H9 (cell line): ENCODE data around the gene RIOK1. TPM values are rescaled to one million over a fixed set of nuclear protein-coding genes. Genes with fewer than 3 reads are reported as not detected.
A peak's percentile ranks its signal among the peaks of the same experiment; 100 is the strongest.

ENCODE experiments used
- DNase-seq: peaks from one replicate; pipeline ENCODE4 v3.0.0-alpha.2; 2017
- H2AFZ ChIP-seq: one replicate; pipeline ENCODE4 v1.6.1; 2013; ENCODE audit warnings: mild to moderate bottlenecking, low read length, control low read depth, moderate library complexity
- H2AK5ac ChIP-seq: 2 replicates; pipeline ENCODE4 v1.6.1; 2013; ENCODE audit warnings: low read length, control low read depth, mixed read lengths; ENCODE audit not compliant: insufficient read length
- H2BK120ac ChIP-seq: one replicate; pipeline ENCODE4 v1.6.1; 2013; ENCODE audit warnings: low read depth, mild to moderate bottlenecking, low read length, control low read depth, inconsistent platforms; ENCODE audit not compliant: poor library complexity, severe bottlenecking
- H2BK12ac ChIP-seq: 2 replicates; pipeline ENCODE4 v1.6.1; 2013; ENCODE audit warnings: low read length, control low read depth, mixed read lengths, low read depth; ENCODE audit not compliant: insufficient read length
- H2BK15ac ChIP-seq: 2 replicates; pipeline ENCODE4 v1.6.1; 2013; ENCODE audit warnings: low read depth, low read length, control low read depth
- H2BK20ac ChIP-seq: one replicate; pipeline ENCODE4 v1.6.1; 2013; ENCODE audit warnings: low read depth, mild to moderate bottlenecking, low read length, control low read depth, inconsistent platforms; ENCODE audit not compliant: poor library complexity, severe bottlenecking
- H2BK5ac ChIP-seq: 2 replicates; pipeline ENCODE4 v1.6.1; 2013; ENCODE audit warnings: low read length, control low read depth, mixed read lengths; ENCODE audit not compliant: insufficient read length
- H3K14ac ChIP-seq: 2 replicates; pipeline ENCODE4 v1.6.1; 2013; ENCODE audit warnings: low read length, control low read depth; ENCODE audit not compliant: insufficient read depth
- H3K18ac ChIP-seq: 2 replicates; pipeline ENCODE4 v1.6.1; 2013; ENCODE audit warnings: low read depth, mild to moderate bottlenecking, mixed read lengths, low read length, control low read depth; ENCODE audit not compliant: insufficient read length
- H3K23ac ChIP-seq: 2 replicates; pipeline ENCODE4 v1.6.1; 2013; ENCODE audit warnings: low read length, control low read depth, mixed read lengths, low read depth; ENCODE audit not compliant: insufficient read length
- H3K23me2 ChIP-seq: 2 replicates; pipeline ENCODE4 v1.6.1; 2013; ENCODE audit warnings: low read depth, mild to moderate bottlenecking, mixed read lengths, low read length, control low read depth; ENCODE audit not compliant: insufficient read length, poor library complexity, severe bottlenecking
- H3K27ac ChIP-seq: 2 replicates; pipeline ENCODE4 v1.5.1; 2013; ENCODE audit warnings: low read length, control low read depth, mixed read lengths, low read depth; ENCODE audit not compliant: insufficient read length
- H3K27me3 ChIP-seq: 2 replicates; pipeline ENCODE4 v1.6.1; 2013; ENCODE audit warnings: low read length, control low read depth, inconsistent platforms; ENCODE audit not compliant: insufficient read depth
- H3K4ac ChIP-seq: 2 replicates; pipeline ENCODE4 v1.6.1; 2013; ENCODE audit warnings: low read depth, mild to moderate bottlenecking, control low read depth, inconsistent platforms, low read length, moderate library complexity
- H3K4me1 ChIP-seq: 2 replicates; pipeline ENCODE4 v1.6.1; 2013; ENCODE audit warnings: low read length, control low read depth, inconsistent platforms; ENCODE audit not compliant: insufficient read depth
- H3K4me2 ChIP-seq: 2 replicates; pipeline ENCODE4 v1.6.1; 2013; ENCODE audit warnings: low read length, control low read depth, mixed read lengths; ENCODE audit not compliant: insufficient read length, insufficient read depth
- H3K56ac ChIP-seq: 2 replicates; pipeline ENCODE4 v1.6.1; 2013; ENCODE audit warnings: low read depth, mild to moderate bottlenecking, mixed read lengths, low read length, control low read depth; ENCODE audit not compliant: insufficient read length
- H3K79me1 ChIP-seq: 2 replicates; pipeline ENCODE4 v1.6.1; 2013; ENCODE audit warnings: low read depth, mild to moderate bottlenecking, moderate library complexity, low read length, control low read depth, inconsistent platforms; ENCODE audit not compliant: insufficient read depth, poor library complexity, severe bottlenecking
- H3K79me2 ChIP-seq: 2 replicates; pipeline ENCODE4 v1.6.1; 2013; ENCODE audit warnings: low read length, control low read depth, inconsistent platforms; ENCODE audit not compliant: insufficient read depth
- H3K9ac ChIP-seq: 2 replicates; pipeline ENCODE4 v1.6.1; 2013; ENCODE audit warnings: low read length, control low read depth, mixed read lengths; ENCODE audit not compliant: insufficient read length; ENCODE audit errors: extremely low read depth
- H3K9me3 ChIP-seq: one replicate; pipeline ENCODE4 v1.6.1; 2013; ENCODE audit warnings: low read depth, low read length, inconsistent platforms; ENCODE audit not compliant: control insufficient read depth
- H3T11ph ChIP-seq: one replicate; pipeline ENCODE4 v1.6.1; 2013; ENCODE audit warnings: mild to moderate bottlenecking, low read length, control low read depth, inconsistent platforms
- H4K20me1 ChIP-seq: one replicate; pipeline ENCODE4 v1.6.1; 2013; ENCODE audit not compliant: control insufficient read depth, insufficient read length, insufficient read depth
- H4K5ac ChIP-seq: 2 replicates; pipeline ENCODE4 v1.6.1; 2013; ENCODE audit warnings: low read depth, mild to moderate bottlenecking, mixed read lengths, low read length, control low read depth; ENCODE audit not compliant: insufficient read length
- H4K8ac ChIP-seq: replicated peaks from 2 replicates; pipeline ENCODE4 v1.6.1; 2013; ENCODE audit warnings: low read length, control low read depth, mixed read lengths, low read depth; ENCODE audit not compliant: insufficient read length
- H4K91ac ChIP-seq: 2 replicates; pipeline ENCODE4 v1.6.1; 2013; ENCODE audit warnings: low read depth, mild to moderate bottlenecking, moderate library complexity, mixed read lengths, low read length, control low read depth; ENCODE audit not compliant: insufficient read length
- H3K27ac Mint-ChIP-seq, 3 experiments: 2 replicates in 2 of 3; 3 replicates in 1 of 3; pipeline ENCODE4 v1.8.0; 2020 to 2021; ENCODE audit warnings: mixed read lengths in 3 of 3, mild to moderate bottlenecking in 1 of 3, moderate library complexity in 1 of 3
- H3K27me3 Mint-ChIP-seq: 2 replicates; pipeline ENCODE4 v1.8.0; 2021; ENCODE audit warnings: low read depth, mild to moderate bottlenecking, moderate library complexity, mixed read lengths
- H3K36me3 Mint-ChIP-seq, 3 experiments: 2 replicates in 2 of 3; 3 replicates in 1 of 3; pipeline ENCODE4 v1.8.0; 2020 to 2021; ENCODE audit warnings: low read depth in 3 of 3, mixed read lengths in 3 of 3; ENCODE audit not compliant: insufficient read depth in 1 of 3
- H3K4me1 Mint-ChIP-seq, 2 experiments: 2 replicates each; pipeline ENCODE4 v1.8.0; 2020; ENCODE audit warnings: mixed read lengths in 2 of 2
- H3K4me3 Mint-ChIP-seq, 2 experiments: 2 replicates in 1 of 2; 3 replicates in 1 of 2; pipeline ENCODE4 v1.8.0; 2020 to 2021; ENCODE audit warnings: mild to moderate bottlenecking in 2 of 2, mixed read lengths in 2 of 2, moderate library complexity in 1 of 2
- H3K9me3 Mint-ChIP-seq, 2 experiments: 2 replicates in 1 of 2; 3 replicates in 1 of 2; pipeline ENCODE4 v1.8.0; 2020; ENCODE audit warnings: mild to moderate bottlenecking in 2 of 2, mixed read lengths in 2 of 2, moderate library complexity in 1 of 2
- CTCF ChIP-seq: fragments of 200-600 bp; sonication (generic); conservative IDR thresholded peaks from 3 replicates; pipeline ENCODE4 v1.8.0; 2021; ENCODE audit warnings: antibody characterized with exemption, mild to moderate bottlenecking
- WGBS: extraction: QIAGEN DNeasy Blood & Tissue Kit; methylation state at CpG from one replicate; pipeline ENCODE4 v1.1.7; 2013; ENCODE audit warnings: missing lambda C conversion rate, low lambda C conversion rate, mixed read lengths; ENCODE audit not compliant: insufficient read length; ENCODE audit errors: extremely low coverage; 5-methylcytosine and 5-hydroxymethylcytosine counted together
- total RNA-seq: library from RNA; stranded (reverse); gene quantifications from 2 replicates; pipeline ENCODE4 v1.2.1, GENCODE V29; 2021

The RIOK1 gene
- total RNA-seq, 1 experiment from 2014 or later, result 40.0 TPM

- no peak overlapping the region for H2AFZ ChIP-seq
- no peaks in the 10 kb centered on the region for H3K9me3 ChIP-seq
- no peak overlapping the region for H4K91ac ChIP-seq
- no peak overlapping the region for H2AK5ac ChIP-seq
- H3K18ac ChIP-seq, result no peak overlapping the region
- H2BK20ac ChIP-seq, result no peak overlapping the region
- no peaks in the 10 kb centered on the region for H3K79me1 ChIP-seq
- H3K9ac ChIP-seq, result no peak overlapping the region
- no peaks in the 10 kb centered on the region for H3K79me2 ChIP-seq
- peak; percentile 59 for DNase-seq
- no peak overlapping the region for H4K5ac ChIP-seq
- no peak overlapping the region for H2BK5ac ChIP-seq
- Mint-ChIP-seq H3K36me3 (no peaks in the 10 kb centered on the region), H3K27me3 (no peaks in the 10 kb centered on the region; the same call in 1 of the 2 replicates), H3K9me3 (no peaks in the 10 kb centered on the region), H3K4me1 (peaks cover 15% of the 10 kb centered on the region in 2 experiments), H3K27ac (peak overlapping the region in 2 of 3 experiments; percentile 67 to 74; a peak in 1 of 7 replicates), H3K4me3 (no peak overlapping the region)
- no peaks in the 10 kb centered on the region for H4K20me1 ChIP-seq
- no peaks in the 10 kb centered on the region for H3K27me3 ChIP-seq
- H3K23ac ChIP-seq, result no peak overlapping the region
- WGBS, result no CpG with 5 or more reads among the region's 4 CpGs
- no peak overlapping the region for H2BK15ac ChIP-seq
- no peak overlapping the region for H3K27ac ChIP-seq
- no peaks in the 10 kb centered on the region for H3K4me1 ChIP-seq
- H3K56ac ChIP-seq, result no peak overlapping the region
- no peak overlapping the region for H3K14ac ChIP-seq
- no peak overlapping the region for H3K4me2 ChIP-seq
- H2BK120ac ChIP-seq, result no peak overlapping the region
- no peak for TF ChIP-seq CTCF
- H3K23me2 ChIP-seq, result no peaks in the 10 kb centered on the region
- H3T11ph ChIP-seq, result no peak overlapping the region
- H2BK12ac ChIP-seq, result no peak overlapping the region
- H4K8ac ChIP-seq, result no peak overlapping the region
- H3K4ac ChIP-seq, result no peak overlapping the region
Measured at GRCh38 chr6:7463785-7464184, 74.2 kb downstream of the RIOK1 start.
